HG02981 (cell line): ENCODE data around the gene RPL35.

Experiments used
- ATAC-seq: cut with Tn5 transposase; IDR thresholded peaks from one replicate; pipeline ENCODE4 v1.9.1; 2021; ENCODE audit warnings: mild to moderate bottlenecking, moderate library complexity; ENCODE audit not compliant: unreplicated experiment

Gene RPL35

DNA sequence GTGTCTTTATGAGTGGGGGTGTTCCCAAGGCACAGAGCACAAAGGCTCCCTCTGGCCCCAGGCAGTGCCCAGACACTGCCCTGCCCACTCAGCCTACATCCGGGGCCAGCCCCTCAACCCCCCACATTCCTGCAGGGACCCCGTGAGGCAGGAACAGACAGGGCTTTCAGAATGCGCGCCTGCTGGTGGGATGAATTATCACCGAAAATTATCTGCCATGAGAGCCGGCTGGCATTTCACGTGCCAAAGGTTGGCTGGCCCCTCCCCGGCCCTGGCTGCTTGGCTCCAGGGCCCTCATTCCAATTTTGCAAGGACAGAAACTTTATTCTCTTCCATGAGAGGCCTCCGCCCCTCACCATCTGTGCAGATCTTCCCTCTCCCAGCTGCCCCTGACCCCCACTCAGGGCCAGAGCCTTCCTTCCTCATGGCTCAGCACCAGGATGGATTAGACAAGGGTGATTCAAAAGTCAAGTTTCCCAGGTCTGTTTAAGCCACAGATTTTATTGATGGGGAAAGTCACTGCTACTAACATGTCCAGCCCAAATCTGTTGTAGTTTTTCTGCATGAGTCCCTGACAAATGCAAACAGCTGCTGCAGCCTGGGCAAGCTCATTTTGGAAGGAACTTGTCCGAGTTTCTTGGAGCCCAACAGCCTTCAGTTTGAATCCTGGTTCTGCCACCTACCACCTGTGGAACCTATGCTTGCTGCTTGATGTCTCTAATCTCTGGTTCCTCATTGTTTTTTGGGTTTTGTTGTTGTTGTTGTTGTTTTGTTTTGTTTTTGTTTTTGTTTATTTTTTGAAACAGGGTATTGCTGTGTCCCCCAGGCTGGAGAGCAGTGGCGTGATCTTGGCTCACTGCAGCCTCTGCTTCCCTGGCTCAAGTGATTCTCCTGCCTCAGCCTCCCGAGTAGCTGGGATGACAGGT, 40.8 kb downstream of the RPL35 start:
- no peak for ATAC-seq

DNA sequence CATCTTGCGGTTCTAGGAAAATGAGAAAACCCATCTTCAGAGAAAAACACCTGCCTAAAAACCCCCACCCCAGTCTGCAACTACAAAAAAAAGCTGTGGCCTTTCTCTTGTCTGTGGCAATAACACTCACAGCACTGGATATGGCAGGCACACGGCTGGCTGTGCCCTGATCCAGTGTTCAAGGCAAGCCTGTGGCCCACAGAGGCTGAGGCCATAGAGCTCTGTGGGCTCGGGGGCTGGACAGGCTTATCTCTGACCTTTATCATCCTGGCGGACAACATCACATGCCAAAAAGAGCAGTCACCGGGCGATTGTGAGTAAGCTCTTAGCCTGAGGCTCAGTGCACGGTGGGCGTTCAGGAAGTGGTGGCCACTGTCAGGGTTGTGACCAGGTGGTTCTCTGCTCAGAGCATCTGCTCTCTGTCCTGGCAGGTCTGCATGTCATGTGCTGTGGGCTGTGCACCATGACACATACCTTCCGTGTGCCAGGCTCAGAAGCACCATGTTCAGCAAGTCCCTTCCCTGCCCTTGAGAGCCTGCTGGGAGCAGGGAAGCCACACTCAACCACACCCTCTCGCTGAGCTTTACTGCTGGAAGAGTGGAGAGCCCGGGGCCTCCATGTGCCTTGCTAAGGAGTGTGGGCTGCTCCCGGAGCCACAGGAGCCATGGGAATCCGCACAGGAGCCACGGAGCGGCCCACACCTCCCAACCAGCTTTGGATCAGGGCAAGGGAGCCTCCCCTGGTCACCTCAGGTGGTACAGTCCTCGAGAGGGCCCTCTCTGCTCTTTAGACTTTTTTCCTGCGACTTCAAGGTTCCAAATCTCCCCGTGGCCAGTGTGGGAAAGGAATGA, 43.1 kb downstream of the RPL35 start:
- no peak for ATAC-seq

DNA sequence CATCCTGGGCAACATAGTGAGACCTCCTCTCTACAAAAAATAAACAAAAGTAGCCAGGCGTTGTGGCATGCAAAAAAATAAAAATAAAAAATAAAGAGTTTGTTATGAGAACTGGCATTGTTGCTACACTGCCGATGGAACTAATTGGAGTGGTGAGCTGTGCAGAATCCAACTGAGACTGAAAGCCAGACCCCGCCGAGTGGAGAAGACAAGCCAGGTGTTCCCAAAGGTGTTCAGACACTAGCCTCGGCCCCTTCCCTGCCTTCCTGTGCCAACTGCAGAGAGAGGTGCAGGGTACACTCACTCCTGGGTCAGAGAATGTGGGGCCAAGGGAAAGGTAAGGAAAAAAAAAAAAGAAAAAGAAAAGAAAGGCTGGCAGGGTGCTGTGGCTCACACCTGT, 46.2 kb downstream of the RPL35 start:
- no peak for ATAC-seq

DNA sequence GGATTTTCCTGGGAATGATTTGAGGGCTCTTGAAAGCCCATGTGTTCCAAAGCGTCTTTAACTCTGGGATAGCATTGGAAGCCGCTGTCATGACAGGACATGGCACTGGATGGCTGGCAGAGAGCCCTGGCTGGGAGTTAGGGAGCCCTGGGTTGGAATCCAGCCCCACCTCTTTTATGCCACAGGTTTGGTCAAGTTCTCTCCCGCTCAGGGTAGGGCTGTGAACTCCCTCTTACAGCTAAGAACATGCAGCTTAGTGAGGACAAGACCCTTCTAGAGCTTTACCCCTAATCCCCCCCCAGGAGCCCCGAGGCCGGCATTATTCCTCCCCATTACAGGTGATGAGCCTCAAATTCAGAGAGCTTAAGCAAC, 47.6 kb downstream of the RPL35 start:
- ATAC-seq = no peak

DNA sequence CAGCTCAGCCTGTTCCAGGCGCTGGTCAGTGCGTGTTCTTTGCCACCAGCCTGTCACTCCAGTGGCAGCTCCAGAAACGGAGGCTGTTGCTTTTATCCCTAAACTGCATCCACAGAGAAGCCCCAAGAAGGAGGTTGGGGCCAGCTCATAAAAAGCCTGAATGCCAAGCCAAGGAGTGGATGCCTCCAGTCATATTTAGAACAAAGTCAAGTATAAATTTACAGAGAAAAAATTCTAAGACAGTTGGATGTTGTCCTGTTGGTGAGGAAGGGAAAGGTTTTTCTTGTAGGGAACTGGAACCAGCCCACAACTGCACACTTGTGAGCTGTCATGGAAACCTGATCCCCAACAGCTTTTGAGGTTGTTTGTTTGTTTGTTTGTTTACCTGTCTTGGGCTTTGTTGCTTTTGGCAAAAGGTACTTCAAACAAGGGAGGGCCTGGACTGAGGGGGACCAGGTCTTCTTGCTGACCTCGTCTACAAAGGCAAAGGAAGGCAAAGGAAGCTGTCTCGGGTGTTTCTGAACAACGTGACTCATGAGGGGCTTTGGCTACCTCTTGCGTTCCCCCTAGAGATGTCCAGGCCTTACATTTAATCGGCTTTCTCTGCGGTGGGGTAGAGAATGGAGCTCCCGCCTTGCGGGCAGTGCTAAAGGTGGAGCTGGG, 48.1 kb downstream of the RPL35 start:
- ATAC-seq = no peak

DNA sequence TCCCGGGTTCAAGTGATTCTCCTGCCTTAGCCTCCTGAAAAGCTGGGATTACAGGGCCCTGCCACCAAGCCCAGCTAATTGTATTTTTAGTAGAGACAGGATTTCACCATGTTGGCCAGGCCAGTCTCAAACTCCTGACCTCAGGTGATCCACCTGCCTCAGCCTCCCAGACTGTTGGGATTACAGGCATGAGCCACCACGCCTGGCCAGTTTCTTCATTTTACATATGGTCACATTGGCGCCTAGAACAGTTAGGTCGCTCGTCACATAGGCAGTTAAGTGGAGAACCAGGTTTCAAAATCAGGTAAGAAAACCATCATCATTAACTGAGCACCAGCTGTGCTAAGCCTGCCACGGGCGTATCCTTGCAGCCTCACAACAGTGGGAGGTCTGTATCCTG, 48.7 kb downstream of the RPL35 start:
- ATAC-seq = no peak

DNA sequence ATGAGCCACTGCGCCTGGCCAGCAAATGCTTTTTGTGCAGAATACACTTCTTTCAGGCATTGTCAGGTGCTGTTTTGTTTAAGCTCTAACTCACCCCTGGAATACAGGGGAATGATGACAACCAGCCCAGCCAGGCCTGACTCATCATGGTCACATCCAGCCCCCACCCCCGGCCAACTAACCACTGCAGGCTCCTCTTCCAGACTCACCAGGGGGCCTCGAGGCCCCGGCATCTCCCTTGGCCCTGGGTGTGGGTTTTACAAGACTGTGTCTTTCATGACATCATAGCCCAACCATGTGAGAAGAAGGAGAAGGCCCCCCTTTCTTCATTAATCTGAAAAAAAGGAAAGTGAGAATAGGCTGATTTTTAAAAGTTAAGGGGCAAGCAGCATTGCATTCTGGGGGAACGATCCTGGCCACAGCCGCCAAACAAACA, 49.3 kb downstream of the RPL35 start:
- no peak for ATAC-seq

DNA sequence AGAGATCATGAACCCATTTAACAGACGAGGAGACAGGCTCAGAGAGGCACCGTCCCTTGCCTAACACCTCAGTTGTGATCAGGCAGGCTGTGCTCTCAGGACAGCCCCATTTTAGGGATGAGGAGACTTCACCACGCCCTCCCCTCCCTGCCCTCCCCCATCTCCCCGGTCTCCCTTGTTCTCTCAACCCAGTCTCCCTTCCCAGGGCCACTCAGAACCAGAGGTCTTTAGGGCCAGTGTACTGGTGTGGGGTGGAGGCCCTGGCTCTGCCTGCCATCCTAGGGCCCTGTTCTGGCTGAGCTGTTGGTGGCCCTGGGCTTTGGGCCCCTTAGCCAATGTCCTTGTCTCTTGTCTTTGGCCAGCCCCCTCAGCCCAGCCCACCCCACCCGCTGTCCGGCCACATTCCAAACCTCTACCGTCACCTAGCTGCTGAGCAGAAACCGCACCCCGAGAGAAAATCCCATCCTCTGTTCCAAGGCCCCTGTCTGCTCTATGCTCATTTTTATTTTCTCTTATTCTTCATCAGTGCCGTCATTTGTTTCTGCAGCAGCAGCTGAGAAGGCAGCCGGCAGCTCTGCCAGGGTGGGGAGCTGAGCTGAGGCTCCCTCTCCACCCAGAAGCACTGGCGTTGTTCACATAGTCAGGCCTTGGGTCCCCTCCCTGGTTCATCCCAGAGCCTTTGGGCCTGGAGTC, 50.9 kb downstream of the RPL35 start:
- ATAC-seq = no peak

DNA sequence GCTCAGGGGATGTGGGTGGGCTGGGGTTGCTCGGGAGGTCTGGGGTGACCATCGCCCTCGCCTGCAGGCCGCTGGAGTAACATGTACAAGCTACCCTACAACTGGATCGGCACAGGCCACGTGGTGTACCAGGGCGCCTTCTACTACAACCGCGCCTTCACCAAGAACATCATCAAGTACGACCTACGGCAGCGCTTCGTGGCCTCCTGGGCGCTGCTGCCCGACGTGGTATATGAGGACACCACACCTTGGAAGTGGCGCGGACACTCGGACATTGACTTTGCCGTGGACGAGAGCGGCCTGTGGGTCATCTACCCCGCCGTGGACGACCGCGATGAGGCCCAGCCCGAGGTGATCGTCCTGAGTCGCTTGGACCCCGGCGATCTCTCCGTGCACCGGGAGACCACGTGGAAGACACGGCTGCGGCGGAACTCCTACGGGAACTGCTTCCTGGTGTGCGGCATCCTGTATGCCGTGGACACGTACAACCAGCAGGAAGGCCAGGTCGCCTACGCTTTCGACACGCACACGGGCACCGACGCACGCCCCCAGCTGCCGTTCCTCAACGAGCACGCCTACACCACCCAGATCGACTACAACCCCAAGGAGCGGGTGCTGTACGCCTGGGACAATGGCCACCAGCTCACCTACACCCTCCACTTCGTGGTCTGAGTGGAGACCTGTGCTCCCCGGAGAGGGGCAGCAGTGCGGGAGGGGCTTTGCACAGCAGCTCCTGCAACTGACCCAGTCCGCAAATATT, 51.8 kb downstream of the RPL35 start:
- ATAC-seq = no peak

DNA sequence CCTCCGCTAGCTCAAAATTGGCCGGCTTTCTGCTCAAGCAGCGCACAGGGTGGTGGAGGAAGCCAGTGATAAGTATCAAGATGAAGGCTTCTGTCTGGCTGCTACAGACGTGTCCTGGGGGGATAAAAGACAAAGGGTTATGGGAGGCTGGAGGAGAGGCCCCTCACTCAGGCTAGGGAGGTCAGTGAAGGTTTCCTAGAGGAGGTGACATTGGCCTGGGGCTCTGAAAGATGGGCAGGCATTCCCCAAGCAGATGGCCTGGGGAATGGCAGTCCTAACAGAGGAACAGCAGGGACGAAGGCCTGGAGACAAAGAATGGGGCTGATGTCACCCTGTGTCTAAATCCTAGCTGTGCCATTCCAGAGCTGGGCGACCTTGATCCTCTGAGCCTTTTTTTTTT, 52.5 kb downstream of the RPL35 start:
- ATAC-seq = no peak

DNA sequence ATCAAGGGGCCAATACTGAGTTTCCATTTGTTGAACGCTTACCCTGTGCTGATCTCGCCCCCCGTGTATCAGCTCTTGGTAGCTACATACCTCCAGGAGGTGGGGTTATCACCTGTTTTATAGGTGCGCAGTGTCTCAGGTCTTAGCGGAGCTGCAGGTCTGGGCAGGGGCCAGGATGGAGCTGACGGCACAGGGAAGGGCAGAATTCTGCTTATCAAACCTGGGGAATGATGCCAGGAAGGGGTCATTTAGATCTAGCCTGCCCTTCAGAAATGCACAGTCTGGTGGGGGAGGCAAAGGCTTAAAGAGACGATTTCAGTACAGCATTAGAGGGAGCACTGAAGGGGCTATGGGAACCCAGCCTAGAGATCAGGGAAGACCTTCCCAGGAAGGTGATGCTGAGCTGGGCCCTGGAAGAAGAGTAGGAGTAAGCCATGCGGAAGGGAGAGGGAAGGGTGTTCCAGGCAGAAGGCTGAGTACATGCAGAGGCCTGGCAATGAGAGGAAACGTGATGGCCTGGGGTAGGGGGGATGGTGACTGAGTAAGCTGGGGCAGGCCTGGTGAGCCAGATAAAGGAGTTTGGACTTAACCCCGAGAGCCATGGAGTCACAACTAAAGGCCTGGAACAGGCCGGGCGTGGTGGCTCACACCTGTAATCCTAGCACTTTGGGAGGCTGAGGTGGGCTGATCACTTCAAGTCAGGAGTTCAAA, 53.4 kb downstream of the RPL35 start:
- ATAC-seq = no peak
